SK-N-SH (cell line): ENCODE measurements around the gene ACTN4. TPM values are rescaled to one million over a fixed set of nuclear protein-coding genes. Genes with fewer than 3 reads are reported as not detected.

Experiments
- CTCF ChIA-PET: fragments of 300-600, 350-600 bp; formaldehyde crosslinking; extraction: SDS; loops from one replicate; lab custom pipeline; 2021; lab: Yijun Ruan, JAX
- POLR2A ChIA-PET: fragments of 350-600 bp; sonication (Branson Sonifier 250); formaldehyde crosslinking; extraction: SDS; loops from one replicate; lab custom pipeline; 2020; ENCODE audit warnings: antibody characterized with exemption, inconsistent platforms; lab: Yijun Ruan, JAX
- DNase-seq: peaks from one replicate; pipeline ENCODE4 v3.0.0; 2012
- H2AFZ ChIP-seq: fragments of 200-600 bp; sonication (generic); 2 replicates; pipeline ENCODE4 v1.8.1; 2016; ENCODE audit warnings: antibody characterized with exemption, mild to moderate bottlenecking, low read depth
- H3F3A ChIP-seq: fragments of 200-600 bp; sonication (generic); replicated peaks from 2 replicates; pipeline ENCODE3; 2016; ENCODE audit warnings: antibody characterized with exemption, mild to moderate bottlenecking; ENCODE audit not compliant: insufficient read depth
- H3K27ac ChIP-seq, 2 experiments: fragments of 200-500 bp in 1 of 2; fragments of 200-600 bp in 1 of 2; sonication (Bioruptor generic) in 1 of 2; sonication (generic), shearing (Covaris generic) in 1 of 2; 2 replicates each; pipeline versions ENCODE4 v1.5.1 to v1.6.1; 2014 to 2016; ENCODE audit warnings: low read depth in 2 of 2, inconsistent platforms in 1 of 2, low read length in 1 of 2, mild to moderate bottlenecking in 1 of 2, mixed read lengths in 1 of 2
- H3K27me3 ChIP-seq: fragments of 200-600 bp; sonication (generic), shearing (Covaris generic); 2 replicates; pipeline ENCODE4 v1.6.1; 2016; ENCODE audit warnings: mixed run types; ENCODE audit not compliant: insufficient read depth
- H3K36me3 ChIP-seq, 2 experiments: fragments of 200-500 bp in 1 of 2; fragments of 200-600 bp in 1 of 2; sonication (Bioruptor generic) in 1 of 2; sonication (generic) in 1 of 2; replicated peaks in 1 of 2; 2 replicates each; pipeline versions ENCODE3 to v1.5.1; 2014 to 2016; ENCODE audit warnings: low read length in 1 of 2, mild to moderate bottlenecking in 1 of 2; ENCODE audit not compliant: insufficient read depth in 2 of 2, control insufficient read depth in 1 of 2
- H3K4me1 ChIP-seq, 2 experiments: fragments of 200-500 bp in 1 of 2; fragments of 200-600 bp in 1 of 2; sonication (Bioruptor generic) in 1 of 2; sonication (generic), shearing (Covaris generic) in 1 of 2; 2 replicates each; pipeline versions ENCODE4 v1.5.1 to v1.6.1; 2014 to 2016; ENCODE audit warnings: low read depth in 1 of 2, low read length in 1 of 2, mixed run types in 1 of 2; ENCODE audit not compliant: insufficient read depth in 2 of 2, control insufficient read depth in 1 of 2
- H3K4me2 ChIP-seq: fragments of 200-600 bp; sonication (generic), shearing (Covaris generic); 2 replicates; pipeline ENCODE4 v1.6.1; 2017; ENCODE audit warnings: mixed run types
- H3K4me3 ChIP-seq, 2 experiments: fragments of 200-500 bp in 1 of 2; fragments of 200-600 bp in 1 of 2; sonication (Bioruptor generic) in 1 of 2; sonication (generic), shearing (Covaris generic) in 1 of 2; 2 replicates each; pipeline versions ENCODE4 v1.5.1 to v1.8.1; 2014 to 2016; ENCODE audit warnings: low read depth in 2 of 2, inconsistent platforms in 1 of 2, low read length in 1 of 2, mild to moderate bottlenecking in 1 of 2, mixed read lengths in 1 of 2, moderate library complexity in 1 of 2
- H3K79me2 ChIP-seq: fragments of 200-600 bp; sonication (generic); 2 replicates; pipeline ENCODE4 v1.8.1; 2017; ENCODE audit warnings: mild to moderate bottlenecking; ENCODE audit not compliant: insufficient read depth
- H3K9ac ChIP-seq: fragments of 200-600 bp; sonication (generic); 2 replicates; pipeline ENCODE4 v1.6.1; 2017; ENCODE audit warnings: mixed run types
- H3K9me2 ChIP-seq: fragments of 200-600 bp; sonication (generic); 2 replicates; pipeline ENCODE4 v1.6.1; 2017; ENCODE audit warnings: mixed run types
- H3K9me3 ChIP-seq: fragments of 200-600 bp; sonication (generic); 2 replicates; pipeline ENCODE4 v1.6.1; 2017; ENCODE audit warnings: mixed run types, mild to moderate bottlenecking, moderate library complexity
- H4K20me1 ChIP-seq: fragments of 200-600 bp; sonication (generic); 2 replicates; pipeline ENCODE4 v1.6.1; 2017; ENCODE audit warnings: mild to moderate bottlenecking, mixed run types; ENCODE audit not compliant: insufficient read depth
- CHD2 ChIP-seq: fragments of 150-350 bp; IDR thresholded peaks from 2 replicates; pipeline ENCODE4 v1.6.1; 2018; ENCODE audit warnings: low read length; ENCODE audit not compliant: partially characterized antibody
- EZH2phosphoT487 ChIP-seq: fragments of 200-600 bp; sonication (generic); IDR thresholded peaks from 2 replicates; pipeline ENCODE4 v1.6.1; 2017; ENCODE audit warnings: low read depth, mixed run types, mild to moderate bottlenecking, antibody characterized with exemption, moderate library complexity, borderline replicate concordance
- FOSL2 ChIP-seq: IDR thresholded peaks from 2 replicates; pipeline ENCODE4 v1.4.0; 2012; ENCODE audit warnings: low read depth, mild to moderate bottlenecking, moderate library complexity, borderline replicate concordance
- FOXJ3 ChIP-seq: sonication (generic); formaldehyde crosslinking; IDR thresholded peaks from 2 replicates; pipeline ENCODE4 v1.5.1; 2020; ENCODE audit warnings: mild to moderate bottlenecking, missing genetic modification reagents
- JUND ChIP-seq: IDR thresholded peaks from 2 replicates; pipeline ENCODE4 v1.4.0; 2012
- MEF2A ChIP-seq: IDR thresholded peaks from 2 replicates; pipeline ENCODE4 v1.4.0; 2012; ENCODE audit warnings: low read depth, borderline replicate concordance
- NRF1 ChIP-seq: IDR thresholded peaks from 2 replicates; pipeline ENCODE4 v1.6.1; 2012; ENCODE audit warnings: low read depth, mild to moderate bottlenecking, low read length
- RCOR1 ChIP-seq: fragments of 150-350 bp; IDR thresholded peaks from 2 replicates; pipeline ENCODE4 v1.6.1; 2017; ENCODE audit warnings: antibody characterized with exemption, low read length
- SIN3A ChIP-seq: IDR thresholded peaks from 2 replicates; pipeline ENCODE4 v1.6.1; 2012; ENCODE audit warnings: low read depth, mild to moderate bottlenecking, low read length, moderate library complexity, borderline replicate concordance
- SMC3 ChIP-seq: IDR thresholded peaks from 2 replicates; pipeline ENCODE4 v1.6.1; 2012; ENCODE audit warnings: low read depth, low read length, improper control_type of control experiment
- TCF12 ChIP-seq: IDR thresholded peaks from 2 replicates; pipeline ENCODE4 v1.4.0; 2012
- WGBS: methylation state at CpG from one replicate; pipeline ENCODE4 v1.1.6; 2017; ENCODE audit warnings: low lambda C conversion rate; 5-methylcytosine and 5-hydroxymethylcytosine counted together
- polyA plus RNA-seq, 3 experiments: library from polyadenylated mRNA; depleted of rRNA; stranded (reverse); fragments of >200 nt; gene quantifications; 2 replicates each; pipeline ENCODE4 v1.2.3, GENCODE V29; 2012
- TF ChIP-seq, protein P1 (sequence below): fragments of 150-350 bp; IDR thresholded peaks from 2 replicates; pipeline ENCODE4 v1.6.1; 2017; ENCODE audit warnings: antibody characterized with exemption, low read length, low read depth, borderline replicate concordance
- TF ChIP-seq, protein P2 (sequence below): fragments of 200-600 bp; sonication (generic); IDR thresholded peaks from 2 replicates; pipeline ENCODE4 v1.6.1; 2017; ENCODE audit warnings: antibody characterized with exemption, mild to moderate bottlenecking, moderate library complexity
- TF ChIP-seq, protein P3 (sequence below): IDR thresholded peaks from 2 replicates; pipeline ENCODE4 v1.4.0; 2012; ENCODE audit warnings: low read depth
- TF ChIP-seq, protein P4 (sequence below): IDR thresholded peaks from 2 replicates; pipeline ENCODE4; 2012
- TF ChIP-seq, protein P5 (sequence below): IDR thresholded peaks from 2 replicates; pipeline ENCODE4 v1.4.0; 2012; ENCODE audit warnings: low read depth, borderline replicate concordance

Gene ACTN4
- polyA plus RNA-seq, 1 of the 3 experiments (the other 2 are of a cell fraction), result 598 TPM

DNA sequence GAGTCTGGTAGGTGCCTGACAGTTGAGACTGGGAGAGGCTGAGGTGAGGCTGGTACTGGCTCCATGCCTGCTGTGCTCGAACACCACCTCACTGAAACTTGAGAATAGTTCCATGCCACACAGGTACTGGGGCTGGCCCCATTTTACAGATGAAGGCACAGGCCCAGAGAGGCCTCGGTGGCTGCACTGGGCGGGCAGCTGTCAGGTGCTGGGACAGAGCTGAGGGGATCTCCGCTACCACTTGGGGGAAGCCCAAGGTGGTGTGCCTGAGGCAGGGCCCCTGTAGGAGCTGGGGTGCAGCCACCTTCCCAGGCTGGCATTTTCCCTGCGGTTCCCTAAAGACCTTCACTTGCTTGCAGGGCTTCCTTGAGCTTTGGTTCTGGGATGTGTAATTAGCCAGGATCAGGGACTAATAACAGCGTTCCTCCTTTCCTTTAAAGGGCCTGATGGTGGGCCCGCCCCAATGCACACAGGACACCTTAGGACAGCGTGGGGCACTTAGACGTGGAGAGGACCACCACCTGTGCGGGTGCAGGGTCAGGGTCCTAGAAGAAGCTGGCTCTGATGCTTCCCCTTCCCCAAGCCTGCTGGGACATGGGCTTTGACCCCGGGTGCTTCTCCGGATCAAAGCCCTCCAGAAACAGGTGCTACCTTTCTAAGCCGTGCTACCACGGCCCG, 73.2 kb downstream of the ACTN4 start:
- 0 out of 2 replicates have a peak, but pooled peaks cover 4% of the 10 kb centered on the region for H4K20me1 ChIP-seq
- peaks cover 32% of the 10 kb centered on the region for H3K79me2 ChIP-seq
- 92% methylated on average over 10 of the region's 15 CpGs for WGBS
- H2AFZ ChIP-seq, result no peak overlapping the region
- peaks cover 63 to 78% of the 10 kb centered on the region in 2 experiments for H3K36me3 ChIP-seq
- H3K9me3 ChIP-seq, result no peaks in the 10 kb centered on the region
- DNase-seq, result no peak
- CTCF ChIA-PET, result interaction anchor here (0.9 kb wide), 1 partner anchor 61 kb away, joined by 3 read pairs; no protein-coding TSS in a partner anchor
- peaks cover 0 to 15% of the 10 kb centered on the region in 2 experiments; a peak in 1 of 4 replicates for H3K4me1 ChIP-seq
- POLR2A ChIA-PET, result no interaction called here
- TF ChIP-seq FOSL2, result no peak
- TF ChIP-seq, protein P1, sequence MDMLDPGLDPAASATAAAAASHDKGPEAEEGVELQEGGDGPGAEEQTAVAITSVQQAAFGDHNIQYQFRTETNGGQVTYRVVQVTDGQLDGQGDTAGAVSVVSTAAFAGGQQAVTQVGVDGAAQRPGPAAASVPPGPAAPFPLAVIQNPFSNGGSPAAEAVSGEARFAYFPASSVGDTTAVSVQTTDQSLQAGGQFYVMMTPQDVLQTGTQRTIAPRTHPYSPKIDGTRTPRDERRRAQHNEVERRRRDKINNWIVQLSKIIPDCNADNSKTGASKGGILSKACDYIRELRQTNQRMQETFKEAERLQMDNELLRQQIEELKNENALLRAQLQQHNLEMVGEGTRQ, result no peak
- TF ChIP-seq SIN3A, result no peak
- TF ChIP-seq, protein P2, sequence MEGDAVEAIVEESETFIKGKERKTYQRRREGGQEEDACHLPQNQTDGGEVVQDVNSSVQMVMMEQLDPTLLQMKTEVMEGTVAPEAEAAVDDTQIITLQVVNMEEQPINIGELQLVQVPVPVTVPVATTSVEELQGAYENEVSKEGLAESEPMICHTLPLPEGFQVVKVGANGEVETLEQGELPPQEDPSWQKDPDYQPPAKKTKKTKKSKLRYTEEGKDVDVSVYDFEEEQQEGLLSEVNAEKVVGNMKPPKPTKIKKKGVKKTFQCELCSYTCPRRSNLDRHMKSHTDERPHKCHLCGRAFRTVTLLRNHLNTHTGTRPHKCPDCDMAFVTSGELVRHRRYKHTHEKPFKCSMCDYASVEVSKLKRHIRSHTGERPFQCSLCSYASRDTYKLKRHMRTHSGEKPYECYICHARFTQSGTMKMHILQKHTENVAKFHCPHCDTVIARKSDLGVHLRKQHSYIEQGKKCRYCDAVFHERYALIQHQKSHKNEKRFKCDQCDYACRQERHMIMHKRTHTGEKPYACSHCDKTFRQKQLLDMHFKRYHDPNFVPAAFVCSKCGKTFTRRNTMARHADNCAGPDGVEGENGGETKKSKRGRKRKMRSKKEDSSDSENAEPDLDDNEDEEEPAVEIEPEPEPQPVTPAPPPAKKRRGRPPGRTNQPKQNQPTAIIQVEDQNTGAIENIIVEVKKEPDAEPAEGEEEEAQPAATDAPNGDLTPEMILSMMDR, result no peak
- no peak for TF ChIP-seq MEF2A
- no peak for TF ChIP-seq TCF12
- no peak for TF ChIP-seq JUND
- TF ChIP-seq, protein P3, sequence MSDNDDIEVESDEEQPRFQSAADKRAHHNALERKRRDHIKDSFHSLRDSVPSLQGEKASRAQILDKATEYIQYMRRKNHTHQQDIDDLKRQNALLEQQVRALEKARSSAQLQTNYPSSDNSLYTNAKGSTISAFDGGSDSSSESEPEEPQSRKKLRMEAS, result no peak
- TF ChIP-seq, all 33 proteins: peak for 0
- no peak overlapping the region for H3K9ac ChIP-seq
- H3K27ac ChIP-seq, result peak overlapping the region in 1 of 2 experiments; percentile 1; a peak in 1 of 4 replicates
- H3K4me2 ChIP-seq, result no peak overlapping the region
- H3K4me3 ChIP-seq, result no peak overlapping the region
- no peaks in the 10 kb centered on the region for H3K9me2 ChIP-seq
- H3F3A ChIP-seq, result peaks cover 13% of the 10 kb centered on the region
- no peaks in the 10 kb centered on the region for H3K27me3 ChIP-seq

DNA sequence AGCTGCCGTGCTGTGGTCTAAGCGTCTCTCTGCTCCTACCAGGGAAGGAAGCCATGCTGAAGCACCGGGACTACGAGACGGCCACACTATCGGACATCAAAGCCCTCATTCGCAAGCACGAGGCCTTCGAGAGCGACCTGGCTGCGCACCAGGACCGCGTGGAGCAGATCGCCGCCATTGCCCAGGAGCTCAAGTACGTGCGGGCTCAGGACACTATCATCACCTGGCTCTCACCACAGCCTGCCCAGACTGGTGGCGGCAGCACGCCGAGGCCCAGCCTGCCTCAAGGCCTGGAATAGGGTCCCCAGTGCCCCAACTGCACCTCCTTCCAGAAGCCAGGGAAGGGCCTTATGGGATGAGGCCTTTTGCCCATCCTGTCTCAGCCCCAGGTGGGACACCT, 74.0 kb downstream of the ACTN4 start:
- Histone ChIP-seq H2AFZ (no peak overlapping the region), H3K27me3 (no peaks in the 10 kb centered on the region), H3K27ac (no peak overlapping the region; a peak in 1 of 4 replicates), H3K9ac (no peak overlapping the region), H3K4me2 (no peak overlapping the region), H3K9me2 (no peaks in the 10 kb centered on the region), H3K79me2 (peaks cover 32% of the 10 kb centered on the region), H4K20me1 (no peaks in the 10 kb centered on the region), H3K4me3 (no peak overlapping the region), H3K9me3 (no peaks in the 10 kb centered on the region), H3F3A (peaks cover 17% of the 10 kb centered on the region), H3K36me3 (peaks cover 64 to 84% of the 10 kb centered on the region in 2 experiments), H3K4me1 (peaks cover 0 to 15% of the 10 kb centered on the region in 2 experiments; a peak in 1 of 4 replicates)
- no peak for DNase-seq
- WGBS, result 97% methylated on average over 13 of the region's 20 CpGs
- CTCF ChIA-PET, result no interaction called here
- POLR2A ChIA-PET, result no interaction called here
- TF ChIP-seq EZH2phosphoT487 (no peak), RCOR1 (no peak), CHD2 (no peak), FOXJ3 (CRISPR knock-in tag) (no peak), NRF1 (no peak), SMC3 (no peak), FOSL2 (no peak), JUND (no peak), TCF12 (no peak)
- TF ChIP-seq, protein P4, sequence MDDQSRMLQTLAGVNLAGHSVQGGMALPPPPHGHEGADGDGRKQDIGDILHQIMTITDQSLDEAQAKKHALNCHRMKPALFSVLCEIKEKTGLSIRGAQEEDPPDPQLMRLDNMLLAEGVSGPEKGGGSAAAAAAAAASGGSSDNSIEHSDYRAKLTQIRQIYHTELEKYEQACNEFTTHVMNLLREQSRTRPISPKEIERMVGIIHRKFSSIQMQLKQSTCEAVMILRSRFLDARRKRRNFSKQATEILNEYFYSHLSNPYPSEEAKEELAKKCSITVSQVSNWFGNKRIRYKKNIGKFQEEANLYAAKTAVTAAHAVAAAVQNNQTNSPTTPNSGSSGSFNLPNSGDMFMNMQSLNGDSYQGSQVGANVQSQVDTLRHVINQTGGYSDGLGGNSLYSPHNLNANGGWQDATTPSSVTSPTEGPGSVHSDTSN, result no peak
- TF ChIP-seq, protein P5, sequence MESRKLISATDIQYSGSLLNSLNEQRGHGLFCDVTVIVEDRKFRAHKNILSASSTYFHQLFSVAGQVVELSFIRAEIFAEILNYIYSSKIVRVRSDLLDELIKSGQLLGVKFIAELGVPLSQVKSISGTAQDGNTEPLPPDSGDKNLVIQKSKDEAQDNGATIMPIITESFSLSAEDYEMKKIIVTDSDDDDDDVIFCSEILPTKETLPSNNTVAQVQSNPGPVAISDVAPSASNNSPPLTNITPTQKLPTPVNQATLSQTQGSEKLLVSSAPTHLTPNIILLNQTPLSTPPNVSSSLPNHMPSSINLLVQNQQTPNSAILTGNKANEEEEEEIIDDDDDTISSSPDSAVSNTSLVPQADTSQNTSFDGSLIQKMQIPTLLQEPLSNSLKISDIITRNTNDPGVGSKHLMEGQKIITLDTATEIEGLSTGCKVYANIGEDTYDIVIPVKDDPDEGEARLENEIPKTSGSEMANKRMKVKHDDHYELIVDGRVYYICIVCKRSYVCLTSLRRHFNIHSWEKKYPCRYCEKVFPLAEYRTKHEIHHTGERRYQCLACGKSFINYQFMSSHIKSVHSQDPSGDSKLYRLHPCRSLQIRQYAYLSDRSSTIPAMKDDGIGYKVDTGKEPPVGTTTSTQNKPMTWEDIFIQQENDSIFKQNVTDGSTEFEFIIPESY, result no peak
